HepG2 (cell line): Measurements from ENCODE around the gene GOLT1A.

Experiments used
- EZH2 ChIP-seq: conservative IDR thresholded peaks from 2 replicates; pipeline ENCODE4 v1.6.1; 2012; ENCODE audit warnings: mild to moderate bottlenecking, low read depth, low read length, moderate library complexity
- HNF4A ChIP-seq: sonication (generic); formaldehyde crosslinking; IDR thresholded peaks from 2 replicates; pipeline ENCODE4 v1.4.0; 2020; ENCODE audit warnings: missing genetic modification reagents
- KMT2B ChIP-seq: IDR thresholded peaks from 2 replicates; pipeline ENCODE4 v1.6.1; 2016; ENCODE audit warnings: missing genetic modification reagents, missing compliant biosample characterization
- MIXL1 ChIP-seq: IDR thresholded peaks from 2 replicates; pipeline ENCODE4 v1.6.1; 2016
- NR2C2 ChIP-seq: sonication (generic); formaldehyde crosslinking; IDR thresholded peaks from 2 replicates; pipeline ENCODE4 v1.4.0; 2020; ENCODE audit warnings: missing genetic modification reagents, mild to moderate bottlenecking, moderate library complexity, borderline replicate concordance
- NR2F6 ChIP-seq, 2 experiments: IDR thresholded peaks; 2 replicates each; pipeline ENCODE4 v1.6.1; 2016; ENCODE audit warnings: antibody characterized with exemption in 1 of 2, mild to moderate bottlenecking in 1 of 2
- POLR2A ChIP-seq, 2 experiments: IDR thresholded peaks; 2 replicates each; pipeline ENCODE4 v1.6.1; 2011; ENCODE audit warnings: low read depth in 2 of 2, low read length in 2 of 2, mild to moderate bottlenecking in 1 of 2, moderate library complexity in 1 of 2; ENCODE audit not compliant: insufficient read depth in 1 of 2
- POLR2AphosphoS5 ChIP-seq: IDR thresholded peaks from 2 replicates; pipeline ENCODE4 v1.6.1; 2012; ENCODE audit warnings: low read depth, low read length
- REL ChIP-seq: sonication (generic); formaldehyde crosslinking; conservative IDR thresholded peaks from 2 replicates; pipeline ENCODE4 v1.8.0; 2022; ENCODE audit warnings: mild to moderate bottlenecking, missing genetic modification reagents, moderate library complexity
- SMC3 ChIP-seq: IDR thresholded peaks from 2 replicates; pipeline ENCODE4 v1.6.1; 2011; ENCODE audit warnings: low read length, improper control_type of control experiment
- TF ChIP-seq, protein P1 (sequence below): sonication (generic); formaldehyde crosslinking; IDR thresholded peaks from 2 replicates; pipeline ENCODE4 v1.5.0; 2020; ENCODE audit warnings: mild to moderate bottlenecking, missing genetic modification reagents, moderate library complexity
- TF ChIP-seq, protein P2 (sequence below), 2 experiments: sonication (generic) in 1 of 2; formaldehyde crosslinking in 1 of 2; IDR thresholded peaks; 2 replicates each; pipeline versions ENCODE4 v1.5.1 to v1.6.1; 2011 to 2020; ENCODE audit warnings: borderline replicate concordance in 1 of 2, low read depth in 1 of 2, low read length in 1 of 2, mild to moderate bottlenecking in 1 of 2, missing genetic modification reagents in 1 of 2, moderate library complexity in 1 of 2
- TF ChIP-seq, protein P3 (sequence below): sonication (generic); formaldehyde crosslinking; IDR thresholded peaks from 2 replicates; pipeline ENCODE4 v1.4.0; 2020; ENCODE audit warnings: missing genetic modification reagents, borderline replicate concordance

GRCh38 chr1:204257446-204257845 is 43.7 kb upstream of the GOLT1A start:
- TF ChIP-seq, protein P1, sequence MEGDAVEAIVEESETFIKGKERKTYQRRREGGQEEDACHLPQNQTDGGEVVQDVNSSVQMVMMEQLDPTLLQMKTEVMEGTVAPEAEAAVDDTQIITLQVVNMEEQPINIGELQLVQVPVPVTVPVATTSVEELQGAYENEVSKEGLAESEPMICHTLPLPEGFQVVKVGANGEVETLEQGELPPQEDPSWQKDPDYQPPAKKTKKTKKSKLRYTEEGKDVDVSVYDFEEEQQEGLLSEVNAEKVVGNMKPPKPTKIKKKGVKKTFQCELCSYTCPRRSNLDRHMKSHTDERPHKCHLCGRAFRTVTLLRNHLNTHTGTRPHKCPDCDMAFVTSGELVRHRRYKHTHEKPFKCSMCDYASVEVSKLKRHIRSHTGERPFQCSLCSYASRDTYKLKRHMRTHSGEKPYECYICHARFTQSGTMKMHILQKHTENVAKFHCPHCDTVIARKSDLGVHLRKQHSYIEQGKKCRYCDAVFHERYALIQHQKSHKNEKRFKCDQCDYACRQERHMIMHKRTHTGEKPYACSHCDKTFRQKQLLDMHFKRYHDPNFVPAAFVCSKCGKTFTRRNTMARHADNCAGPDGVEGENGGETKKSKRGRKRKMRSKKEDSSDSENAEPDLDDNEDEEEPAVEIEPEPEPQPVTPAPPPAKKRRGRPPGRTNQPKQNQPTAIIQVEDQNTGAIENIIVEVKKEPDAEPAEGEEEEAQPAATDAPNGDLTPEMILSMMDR, result no peak
- TF ChIP-seq SMC3 (no peak), NR2F6 (IDR thresholded peaks at IDR 0.05) (no peak), NR2F6 (CRISPR knock-in tag; IDR thresholded peaks at IDR 0.05) (no peak), HNF4A (no peak), REL (CRISPR knock-in tag) (no peak), POLR2A (IDR thresholded peaks at IDR 0.05; ENCODE audit: insufficient read depth in 1 of 2, low read depth in 2 of 2, low read length in 2 of 2) (no peak), KMT2B (no peak), POLR2AphosphoS5 (no peak), NR2C2 (no peak), MIXL1 (CRISPR knock-in tag) (no peak), EZH2 (no peak)
- TF ChIP-seq, protein P2, sequence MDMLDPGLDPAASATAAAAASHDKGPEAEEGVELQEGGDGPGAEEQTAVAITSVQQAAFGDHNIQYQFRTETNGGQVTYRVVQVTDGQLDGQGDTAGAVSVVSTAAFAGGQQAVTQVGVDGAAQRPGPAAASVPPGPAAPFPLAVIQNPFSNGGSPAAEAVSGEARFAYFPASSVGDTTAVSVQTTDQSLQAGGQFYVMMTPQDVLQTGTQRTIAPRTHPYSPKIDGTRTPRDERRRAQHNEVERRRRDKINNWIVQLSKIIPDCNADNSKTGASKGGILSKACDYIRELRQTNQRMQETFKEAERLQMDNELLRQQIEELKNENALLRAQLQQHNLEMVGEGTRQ (IDR thresholded peaks at IDR 0.05; ENCODE audit: low read depth, low read length), result no peak
- TF ChIP-seq, protein P2 (CRISPR knock-in tag; IDR thresholded peaks at IDR 0.05; ENCODE audit: borderline replicate concordance), result no peak
- TF ChIP-seq, protein P3, sequence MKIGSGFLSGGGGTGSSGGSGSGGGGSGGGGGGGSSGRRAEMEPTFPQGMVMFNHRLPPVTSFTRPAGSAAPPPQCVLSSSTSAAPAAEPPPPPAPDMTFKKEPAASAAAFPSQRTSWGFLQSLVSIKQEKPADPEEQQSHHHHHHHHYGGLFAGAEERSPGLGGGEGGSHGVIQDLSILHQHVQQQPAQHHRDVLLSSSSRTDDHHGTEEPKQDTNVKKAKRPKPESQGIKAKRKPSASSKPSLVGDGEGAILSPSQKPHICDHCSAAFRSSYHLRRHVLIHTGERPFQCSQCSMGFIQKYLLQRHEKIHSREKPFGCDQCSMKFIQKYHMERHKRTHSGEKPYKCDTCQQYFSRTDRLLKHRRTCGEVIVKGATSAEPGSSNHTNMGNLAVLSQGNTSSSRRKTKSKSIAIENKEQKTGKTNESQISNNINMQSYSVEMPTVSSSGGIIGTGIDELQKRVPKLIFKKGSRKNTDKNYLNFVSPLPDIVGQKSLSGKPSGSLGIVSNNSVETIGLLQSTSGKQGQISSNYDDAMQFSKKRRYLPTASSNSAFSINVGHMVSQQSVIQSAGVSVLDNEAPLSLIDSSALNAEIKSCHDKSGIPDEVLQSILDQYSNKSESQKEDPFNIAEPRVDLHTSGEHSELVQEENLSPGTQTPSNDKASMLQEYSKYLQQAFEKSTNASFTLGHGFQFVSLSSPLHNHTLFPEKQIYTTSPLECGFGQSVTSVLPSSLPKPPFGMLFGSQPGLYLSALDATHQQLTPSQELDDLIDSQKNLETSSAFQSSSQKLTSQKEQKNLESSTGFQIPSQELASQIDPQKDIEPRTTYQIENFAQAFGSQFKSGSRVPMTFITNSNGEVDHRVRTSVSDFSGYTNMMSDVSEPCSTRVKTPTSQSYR (CRISPR knock-in tag), result no peak
